ENCODE results near the gene RPIA. TPM values are rescaled to one million over a fixed set of nuclear protein-coding genes. Genes with fewer than 3 reads are reported as not detected.

Gene RPIA
- total and polyA plus RNA-seq, 4 donors, result 16.8 to 25.3 (median 18.4) TPM

DNA sequence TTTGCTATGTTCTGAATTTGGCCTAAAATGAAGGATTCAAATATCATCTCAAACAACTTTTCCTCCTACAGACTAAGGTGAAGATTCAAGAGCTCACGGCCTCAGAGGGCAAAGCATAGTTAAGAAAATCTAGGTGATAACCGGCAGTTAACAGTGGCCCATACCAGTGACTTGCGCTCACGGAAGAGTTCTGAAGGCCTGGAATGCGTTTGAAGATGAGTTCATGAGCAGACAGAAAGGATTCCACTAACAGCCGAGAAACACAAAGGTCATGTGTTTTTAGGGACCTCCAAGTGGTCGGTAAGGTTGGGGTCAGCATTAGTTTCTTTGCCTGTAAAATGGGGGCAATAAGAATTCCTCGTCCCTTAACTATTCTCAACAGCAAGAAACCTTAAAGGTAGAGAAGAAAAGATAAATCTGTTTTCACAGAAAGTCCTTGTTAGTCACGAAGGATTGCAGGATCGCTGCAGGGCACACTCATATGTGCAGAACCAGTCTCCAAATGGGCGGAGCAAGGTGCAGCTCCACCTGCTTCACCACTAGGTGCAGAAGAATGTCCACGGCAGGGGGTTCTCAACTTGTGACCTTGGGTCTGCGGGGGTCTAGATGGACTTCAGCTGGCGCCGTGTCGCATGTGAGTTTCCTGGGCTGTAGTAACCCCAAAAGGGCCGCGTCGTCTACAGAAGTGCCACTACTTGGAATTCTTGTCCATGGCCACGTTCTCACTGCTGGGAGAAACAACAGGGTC is 708 bp upstream of the RPIA start:
- Histone ChIP-seq H3K4me1 (ENCODE audit: control insufficient read depth in 5 of 5, insufficient read depth in 5 of 5, low read length in 5 of 5) (peaks cover 7 to 13% (median 10%) of the 10 kb centered on the region in 5 donors), H3K9ac (ENCODE audit: insufficient read depth in 1 of 2, low read length in 2 of 2) (peak overlapping the region; percentile 61 to 83), H3K36me3 (ENCODE audit: control insufficient read depth in 4 of 4, insufficient read depth in 4 of 4, low read length in 4 of 4) (peaks cover 0 to 2% (median 0%) of the 10 kb centered on the region in 4 donors), H3K27ac (ENCODE audit: low read depth in 1 of 2, low read length in 1 of 2) (peak overlapping the region; percentile 73 to 98), H3K4me3 (peak overlapping the region; percentile 88), H3K27me3 (ENCODE audit: control insufficient read depth in 3 of 3, insufficient read depth in 3 of 3, low read length in 2 of 3) (no peaks in the 10 kb centered on the region), H3K9me3 (ENCODE audit: control insufficient read depth in 4 of 4, insufficient read depth in 3 of 4, low read length in 3 of 4) (no peaks in the 10 kb centered on the region)
- 38 to 41% methylated on average over 20 of the region's 20 CpGs for whole genome bisulfite sequencing, 2 donors
- DNase-seq, result no peak
- ATAC-seq (ENCODE audit: insufficient read depth, low FRiP score), result no peak
- TF ChIP-seq, protein P1, sequence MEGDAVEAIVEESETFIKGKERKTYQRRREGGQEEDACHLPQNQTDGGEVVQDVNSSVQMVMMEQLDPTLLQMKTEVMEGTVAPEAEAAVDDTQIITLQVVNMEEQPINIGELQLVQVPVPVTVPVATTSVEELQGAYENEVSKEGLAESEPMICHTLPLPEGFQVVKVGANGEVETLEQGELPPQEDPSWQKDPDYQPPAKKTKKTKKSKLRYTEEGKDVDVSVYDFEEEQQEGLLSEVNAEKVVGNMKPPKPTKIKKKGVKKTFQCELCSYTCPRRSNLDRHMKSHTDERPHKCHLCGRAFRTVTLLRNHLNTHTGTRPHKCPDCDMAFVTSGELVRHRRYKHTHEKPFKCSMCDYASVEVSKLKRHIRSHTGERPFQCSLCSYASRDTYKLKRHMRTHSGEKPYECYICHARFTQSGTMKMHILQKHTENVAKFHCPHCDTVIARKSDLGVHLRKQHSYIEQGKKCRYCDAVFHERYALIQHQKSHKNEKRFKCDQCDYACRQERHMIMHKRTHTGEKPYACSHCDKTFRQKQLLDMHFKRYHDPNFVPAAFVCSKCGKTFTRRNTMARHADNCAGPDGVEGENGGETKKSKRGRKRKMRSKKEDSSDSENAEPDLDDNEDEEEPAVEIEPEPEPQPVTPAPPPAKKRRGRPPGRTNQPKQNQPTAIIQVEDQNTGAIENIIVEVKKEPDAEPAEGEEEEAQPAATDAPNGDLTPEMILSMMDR (IDR thresholded peaks at IDR 0.05; ENCODE audit: control extremely low read depth, extremely low read depth), result no peak

DNA sequence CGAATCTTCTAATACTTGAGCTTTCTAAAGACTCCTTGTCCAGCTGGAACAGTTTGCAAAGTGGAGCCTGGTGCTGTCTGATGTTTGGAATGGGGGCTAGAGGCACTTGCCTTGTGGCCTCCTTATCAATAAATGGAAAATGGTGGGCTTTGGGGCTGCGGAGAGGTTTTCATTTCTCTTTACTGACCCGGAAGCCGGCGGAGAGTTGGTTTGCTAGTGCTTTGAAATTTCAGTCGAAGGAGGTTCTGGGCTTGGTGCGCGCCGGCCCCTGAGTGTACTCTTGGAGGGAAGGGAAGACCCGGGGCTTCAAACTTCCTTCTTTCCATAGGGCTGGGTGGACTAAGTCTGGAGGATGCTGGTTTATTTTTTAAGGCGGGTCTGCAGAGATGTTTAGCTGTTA is 714 bp downstream of the RPIA start:
- peak overlapping the region; percentile 59 to 70 for H3K9ac ChIP-seq (ENCODE audit: insufficient read depth in 1 of 2, low read length in 2 of 2)
- H3K4me3 ChIP-seq, result peak overlapping the region; percentile 84
- TF ChIP-seq, protein P1 (IDR thresholded peaks at IDR 0.05; ENCODE audit: control extremely low read depth, extremely low read depth), result no peak
- H3K27me3 ChIP-seq (ENCODE audit: control insufficient read depth in 3 of 3, insufficient read depth in 3 of 3, low read length in 2 of 3), result no peaks in the 10 kb centered on the region
- peaks cover 0 to 2% (median 0%) of the 10 kb centered on the region in 4 donors for H3K36me3 ChIP-seq (ENCODE audit: control insufficient read depth in 4 of 4, insufficient read depth in 4 of 4, low read length in 4 of 4)
- ATAC-seq (ENCODE audit: insufficient read depth, low FRiP score) (no peak), DNase-seq (peak in 2 of 3 donors; percentile 19 to 31)
- no peaks in the 10 kb centered on the region for H3K9me3 ChIP-seq (ENCODE audit: control insufficient read depth in 4 of 4, insufficient read depth in 3 of 4, low read length in 3 of 4)
- H3K4me1 ChIP-seq (ENCODE audit: control insufficient read depth in 5 of 5, insufficient read depth in 5 of 5, low read length in 5 of 5), result peaks cover 7 to 13% (median 10%) of the 10 kb centered on the region in 5 donors
- 1% methylated on average over 11 of the region's 11 CpGs for WGBS, 2 donors
- H3K27ac ChIP-seq (ENCODE audit: low read depth in 1 of 2, low read length in 1 of 2), result peak overlapping the region; percentile 64 to 67

- Histone ChIP-seq H3K9me3 (ENCODE audit: control insufficient read depth in 4 of 4, insufficient read depth in 3 of 4, low read length in 3 of 4) (no peaks in the 10 kb centered on the region), H3K4me1 (ENCODE audit: control insufficient read depth in 5 of 5, insufficient read depth in 5 of 5, low read length in 5 of 5) (peaks cover 7 to 16% (median 10%) of the 10 kb centered on the region in 5 donors), H3K27ac (ENCODE audit: low read depth in 1 of 2, low read length in 1 of 2) (no peak overlapping the region), H3K4me3 (no peak overlapping the region), H3K36me3 (ENCODE audit: control insufficient read depth in 4 of 4, insufficient read depth in 4 of 4, low read length in 4 of 4) (peaks cover 0 to 5% (median 2%) of the 10 kb centered on the region in 4 donors), H3K27me3 (ENCODE audit: control insufficient read depth in 3 of 3, insufficient read depth in 3 of 3, low read length in 2 of 3) (no peaks in the 10 kb centered on the region), H3K9ac (ENCODE audit: insufficient read depth in 1 of 2, low read length in 2 of 2) (no peak overlapping the region)
- ATAC-seq (ENCODE audit: insufficient read depth, low FRiP score) (no peak), DNase-seq (no peak)
- WGBS, 2 donors, result 76 to 85% methylated on average over 3 of the region's 3 CpGs
- TF ChIP-seq, protein P1 (IDR thresholded peaks at IDR 0.05; ENCODE audit: control extremely low read depth, extremely low read depth), result no peak
Measured at GRCh38 chr2:88693911-88694414, 2.5 kb downstream of the RPIA start.
